Measurements from ENCODE around the gene RHOA. TPM values are rescaled to one million over a fixed set of nuclear protein-coding genes. Genes with fewer than 3 reads are reported as not detected.

Gene RHOA
- total and polyA plus RNA-seq, 2 of the 8 experiments (the other 6 are each of a cell fraction or from before 2014, with no cell fraction given) = 176 to 397 TPM

DNA sequence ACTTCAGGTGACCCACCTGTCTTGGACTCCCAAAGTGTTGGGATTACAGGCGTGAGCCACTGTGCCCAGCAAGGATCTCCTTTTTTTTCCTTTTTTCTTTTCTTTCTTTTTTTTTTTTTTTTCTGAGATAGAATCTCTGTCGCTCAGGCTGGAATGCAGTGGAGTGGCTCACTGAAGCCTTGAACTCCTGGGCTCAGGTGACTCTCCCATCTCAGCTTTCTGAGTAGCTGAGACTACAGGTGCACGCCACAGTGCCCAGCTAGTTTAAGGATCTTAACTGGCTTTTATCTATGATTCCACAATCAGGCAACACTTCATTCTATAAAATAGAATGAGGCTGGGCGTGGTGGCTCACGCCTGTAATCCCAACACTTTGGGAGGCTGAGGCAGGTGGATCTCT lies 33.6 kb upstream of the RHOA start:
- Histone ChIP-seq H2BK12ac (ENCODE audit: low read depth, low read length) (no peak overlapping the region), H2BK5ac (ENCODE audit: low read depth, low read length) (no peak overlapping the region), H2AK5ac (ENCODE audit: low read depth, low read length) (no peak overlapping the region), H3K23me2 (ENCODE audit: low read depth, low read length) (no peaks in the 10 kb centered on the region), H3K56ac (replicated peaks; ENCODE audit: insufficient read length, low read depth, low read length) (no peak overlapping the region), H3K9me3 (ENCODE audit: insufficient read depth in 2 of 2, low read depth in 1 of 2, low read length in 1 of 2) (no peaks in the 10 kb centered on the region), H4K20me1 (replicated peaks in 1 of 2; ENCODE audit: control insufficient read depth in 1 of 2, insufficient read depth in 2 of 2, low read length in 2 of 2) (no peaks in the 10 kb centered on the region), H2BK20ac (ENCODE audit: low read length) (no peak overlapping the region), H3K27ac (ENCODE audit: low read depth, low read length) (no peak overlapping the region), H4K91ac (replicated peaks; ENCODE audit: insufficient read length, low read length) (no peak overlapping the region), H3K4me2 (ENCODE audit: insufficient read depth in 1 of 2, low read depth in 2 of 2, low read length in 2 of 2) (no peak overlapping the region), H3K9ac (replicated peaks in 1 of 4; ENCODE audit: extremely low read depth in 1 of 4, low read depth in 3 of 4, low read length in 3 of 4) (no peak overlapping the region), H3K18ac (ENCODE audit: extremely low read depth, low read length) (no peak overlapping the region), H3K4me1 (replicated peaks in 1 of 4; ENCODE audit: control insufficient read depth in 3 of 4, insufficient read depth in 4 of 4, low read length in 3 of 4) (no peaks in the 10 kb centered on the region), H2BK15ac (ENCODE audit: low read length) (no peak overlapping the region), H3K27me3 (replicated peaks in 1 of 4; ENCODE audit: control insufficient read depth in 3 of 4, extremely low read depth in 1 of 4, insufficient read depth in 3 of 4, low read length in 3 of 4) (no peaks in the 10 kb centered on the region), H3K36me3 (ENCODE audit: control insufficient read depth in 2 of 4, insufficient read depth in 4 of 4, low read length in 3 of 4) (no peaks in the 10 kb centered on the region), H4K8ac (ENCODE audit: extremely low read depth, insufficient read depth, low read length) (no peak overlapping the region), H3K4me3 (ENCODE audit: extremely low read depth in 1 of 4, insufficient read depth in 2 of 4, low read depth in 3 of 4, low read length in 4 of 4) (no peak overlapping the region), H3K14ac (ENCODE audit: insufficient read length) (no peak overlapping the region), H2BK120ac (replicated peaks; ENCODE audit: low read depth, low read length) (no peak overlapping the region), H2AFZ (ENCODE audit: low read length) (no peak overlapping the region), H3K23ac (ENCODE audit: insufficient read length) (no peak overlapping the region), H4K5ac (ENCODE audit: insufficient read length, low read depth, low read length) (no peak overlapping the region), H3K4ac (replicated peaks; ENCODE audit: insufficient read length, low read depth, low read length) (no peak overlapping the region), H3K79me2 (ENCODE audit: control insufficient read depth in 1 of 2, insufficient read depth in 2 of 2, low read length in 2 of 2) (no peaks in the 10 kb centered on the region), H3K79me1 (ENCODE audit: low read depth, low read length) (no peaks in the 10 kb centered on the region)
- DNase-seq (ENCODE audit: low read depth in 1 of 2, low spot score in 2 of 2) (no peak), FAIRE-seq (no peak)
- ChIA-PET CTCF (ENCODE audit: partially characterized antibody) (interaction anchor here (0.6 to 2.9 kb wide), 8 partner anchors 9 to 358 kb away, joined by 3 to 17 read pairs (median 4); partner anchors contain the start of gene USP4), POLR2A (ENCODE audit: partially characterized antibody) (interaction anchor here (0.7 to 1.4 kb wide), 3 partner anchors 26 to 47 kb away, joined by 3 read pairs; no protein-coding TSS in a partner anchor)
- 85% methylated on average over 3 of the region's 5 CpGs; no CpG with 5 or more reads in 1 of the 2 experiments for WGBS, 2 experiments (ENCODE audit: extremely low coverage in 1 of 2, insufficient coverage in 1 of 2, insufficient read length in 1 of 2, insufficient replicate concordance in 2 of 2, low coverage in 1 of 2, low lambda C conversion rate in 2 of 2, missing lambda C conversion rate in 1 of 2)
- TF ChIP-seq BCL11A (IDR thresholded peaks at IDR 0.05; ENCODE audit: low read depth in 2 of 2, low read length in 2 of 2) = no peak
- no peak for TF ChIP-seq MAX (IDR thresholded peaks at IDR 0.05)
- TF ChIP-seq USF2 (IDR thresholded peaks at IDR 0.05; ENCODE audit: low read length) = no peak
- TF ChIP-seq TEAD4 (IDR thresholded peaks at IDR 0.05; ENCODE audit: low read depth, low read length) = no peak
- no peak for TF ChIP-seq TCF12 (IDR thresholded peaks at IDR 0.05; ENCODE audit: low read depth, low read length)
- no peak for TF ChIP-seq PHF8 (conservative IDR thresholded peaks at IDR 0.05; ENCODE audit: low read depth, low read length)
- no peak for TF ChIP-seq ZNF274 (IDR thresholded peaks at IDR 0.05; ENCODE audit: borderline replicate concordance, extremely low read depth, low read length)
- TF ChIP-seq HDAC6 (IDR thresholded peaks at IDR 0.05; ENCODE audit: low read depth, low read length) = no peak
- no peak for TF ChIP-seq TBP (IDR thresholded peaks at IDR 0.05; ENCODE audit: low read depth, low read length)
- no peak for TF ChIP-seq CEBPB (IDR thresholded peaks at IDR 0.05; ENCODE audit: low read depth, low read length)
- no peak for TF ChIP-seq KDM1A (IDR thresholded peaks at IDR 0.05; ENCODE audit: borderline replicate concordance, low read length)
- TF ChIP-seq CBX5 (IDR thresholded peaks at IDR 0.05; ENCODE audit: low read depth, low read length) = no peak
